ENCODE data around the gene NPM3. TPM values are rescaled to one million over a fixed set of nuclear protein-coding genes. Genes with fewer than 3 reads are reported as not detected.

The NPM3 gene
- total and polyA plus RNA-seq, 2 of the 13 experiments (the other 11 are each of a cell fraction or from before 2014, with no cell fraction given), result 47.6 to 129 TPM

GRCh38 chr10:101780818-101781654, 2.2 kb downstream of the NPM3 start (continued):
- TF ChIP-seq, protein P1, sequence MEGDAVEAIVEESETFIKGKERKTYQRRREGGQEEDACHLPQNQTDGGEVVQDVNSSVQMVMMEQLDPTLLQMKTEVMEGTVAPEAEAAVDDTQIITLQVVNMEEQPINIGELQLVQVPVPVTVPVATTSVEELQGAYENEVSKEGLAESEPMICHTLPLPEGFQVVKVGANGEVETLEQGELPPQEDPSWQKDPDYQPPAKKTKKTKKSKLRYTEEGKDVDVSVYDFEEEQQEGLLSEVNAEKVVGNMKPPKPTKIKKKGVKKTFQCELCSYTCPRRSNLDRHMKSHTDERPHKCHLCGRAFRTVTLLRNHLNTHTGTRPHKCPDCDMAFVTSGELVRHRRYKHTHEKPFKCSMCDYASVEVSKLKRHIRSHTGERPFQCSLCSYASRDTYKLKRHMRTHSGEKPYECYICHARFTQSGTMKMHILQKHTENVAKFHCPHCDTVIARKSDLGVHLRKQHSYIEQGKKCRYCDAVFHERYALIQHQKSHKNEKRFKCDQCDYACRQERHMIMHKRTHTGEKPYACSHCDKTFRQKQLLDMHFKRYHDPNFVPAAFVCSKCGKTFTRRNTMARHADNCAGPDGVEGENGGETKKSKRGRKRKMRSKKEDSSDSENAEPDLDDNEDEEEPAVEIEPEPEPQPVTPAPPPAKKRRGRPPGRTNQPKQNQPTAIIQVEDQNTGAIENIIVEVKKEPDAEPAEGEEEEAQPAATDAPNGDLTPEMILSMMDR (CRISPR knock-in tag; IDR thresholded peaks at IDR 0.05), result peak; percentile 92
- TF ChIP-seq ZNF318 (CRISPR knock-in tag; IDR thresholded peaks at IDR 0.05), result 0 out of 2 replicates have a peak, but pooled peaks have one; percentile 38
- TF ChIP-seq ZC3H13 (CRISPR knock-in tag; IDR thresholded peaks at IDR 0.05), result no peak
- no peak for TF ChIP-seq ARID5B (CRISPR knock-in tag; IDR thresholded peaks at IDR 0.05)
- peak; percentile 81 for TF ChIP-seq STAG1 (CRISPR knock-in tag; IDR thresholded peaks at IDR 0.05)
- TF ChIP-seq, protein P2, sequence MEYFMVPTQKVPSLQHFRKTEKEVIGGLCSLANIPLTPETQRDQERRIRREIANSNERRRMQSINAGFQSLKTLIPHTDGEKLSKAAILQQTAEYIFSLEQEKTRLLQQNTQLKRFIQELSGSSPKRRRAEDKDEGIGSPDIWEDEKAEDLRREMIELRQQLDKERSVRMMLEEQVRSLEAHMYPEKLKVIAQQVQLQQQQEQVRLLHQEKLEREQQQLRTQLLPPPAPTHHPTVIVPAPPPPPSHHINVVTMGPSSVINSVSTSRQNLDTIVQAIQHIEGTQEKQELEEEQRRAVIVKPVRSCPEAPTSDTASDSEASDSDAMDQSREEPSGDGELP (IDR thresholded peaks at IDR 0.05; ENCODE audit: borderline replicate concordance, low read depth), result no peak
- no peak for TF ChIP-seq RNF219 (CRISPR knock-in tag; IDR thresholded peaks at IDR 0.05)
- TF ChIP-seq MEF2D (CRISPR knock-in tag; IDR thresholded peaks at IDR 0.05), result 0 out of 2 replicates have a peak, but pooled peaks have one; percentile 28
- 0 out of 2 replicates have a peak, but pooled peaks have one; percentile 12 for TF ChIP-seq GATAD2A (CRISPR knock-in tag; IDR thresholded peaks at IDR 0.05)
- TF ChIP-seq ZZZ3 (CRISPR knock-in tag; IDR thresholded peaks at IDR 0.05; ENCODE audit: borderline replicate concordance), result no peak

All from HepG2 (cell line).